CD4-positive, CD25-positive, alpha-beta regulatory T cell (primary cell): ENCODE measurements around the gene EML4. TPM values are rescaled to one million over a fixed set of nuclear protein-coding genes. Genes with fewer than 3 reads are reported as not detected.

Source experiments
- ATAC-seq, 2 donors: fragments of 150-1000 bp; cut with Tn5 transposase; one replicate each; pipeline ENCODE4 v1.10.0; 2021; ENCODE audit warnings: low read depth in 2 of 2, moderate number of reproducible peaks in 2 of 2, moderate library complexity in 1 of 2
- DNase-seq, 3 donors: peaks; one replicate each; pipeline versions ENCODE4 v3.0.0 to v3.0.0-alpha.2; 2012 to 2022; ENCODE audit warnings: mixed read lengths in 1 of 3
- H3K27ac ChIP-seq: one replicate; pipeline ENCODE4 v1.7.0; 2013; ENCODE audit warnings: mild to moderate bottlenecking, low read length; ENCODE audit not compliant: insufficient read depth, poor library complexity, severe bottlenecking
- H3K27me3 ChIP-seq: one replicate; pipeline ENCODE4 v1.7.0; 2013; ENCODE audit warnings: low read length; ENCODE audit not compliant: control insufficient read depth, insufficient read depth
- H3K36me3 ChIP-seq: one replicate; pipeline ENCODE4 v1.7.0; 2013; ENCODE audit warnings: mild to moderate bottlenecking, low read length, moderate library complexity; ENCODE audit not compliant: control insufficient read depth, insufficient read depth
- H3K4me1 ChIP-seq: 2 replicates; pipeline ENCODE4 v1.7.0; 2013; ENCODE audit warnings: mild to moderate bottlenecking, low read length; ENCODE audit not compliant: insufficient read depth, control insufficient read depth, poor library complexity, severe bottlenecking
- H3K4me3 ChIP-seq: one replicate; pipeline ENCODE4 v1.7.0; 2013; ENCODE audit warnings: low read depth, mild to moderate bottlenecking, low read length, moderate library complexity
- H3K9me3 ChIP-seq, 2 experiments: 1 replicate in 1 of 2; 2 replicates in 1 of 2; pipeline ENCODE4 v1.7.0; 2013; ENCODE audit warnings: low read length in 2 of 2, mild to moderate bottlenecking in 1 of 2, moderate library complexity in 1 of 2; ENCODE audit not compliant: control insufficient read depth in 2 of 2
- H3K27ac Mint-ChIP-seq, 3 donors: one replicate each; pipeline ENCODE4 v1.8.0; 2020 to 2022; ENCODE audit warnings: mild to moderate bottlenecking in 3 of 3, mixed read lengths in 3 of 3, moderate library complexity in 2 of 3
- H3K27me3 Mint-ChIP-seq: one replicate; pipeline ENCODE4 v1.8.0; 2022; ENCODE audit warnings: mild to moderate bottlenecking, mixed read lengths
- H3K36me3 Mint-ChIP-seq: one replicate; pipeline ENCODE4 v1.8.0; 2020; ENCODE audit warnings: mixed read lengths
- H3K4me1 Mint-ChIP-seq, 4 donors: one replicate each; pipeline ENCODE4 v1.8.0; 2020 to 2022; ENCODE audit warnings: mixed read lengths in 4 of 4, mild to moderate bottlenecking in 1 of 4
- H3K4me3 Mint-ChIP-seq, 4 donors: one replicate each; pipeline ENCODE4 v1.8.0; 2020 to 2022; ENCODE audit warnings: mild to moderate bottlenecking in 4 of 4, mixed read lengths in 4 of 4, moderate library complexity in 3 of 4
- H3K9me3 Mint-ChIP-seq, 7 donors: one replicate each; pipeline ENCODE4 v1.8.0; 2020 to 2022; ENCODE audit warnings: mixed read lengths in 7 of 7, mild to moderate bottlenecking in 3 of 7, moderate library complexity in 2 of 7
- polyA plus RNA-seq, 4 donors: library from polyadenylated mRNA; unstranded; fragments of 300-500 nt; fragmentation: Illumina TruSeq; gene quantifications; one replicate each; pipeline ENCODE4 v1.2.3, GENCODE V29; 2021
- total RNA-seq: library from RNA; stranded (reverse); gene quantifications from one replicate; pipeline ENCODE4 v1.2.3, GENCODE V29; 2022

The EML4 gene
- total and polyA plus RNA-seq, 5 donors from 2014 or later, result 83.7 to 293 (median 90.1) TPM

- Histone ChIP-seq H3K9me3 (no peaks in the 10 kb centered on the region), H3K27me3 (no peaks in the 10 kb centered on the region), H3K4me3 (no peak overlapping the region), H3K36me3 (peaks cover 54% of the 10 kb centered on the region), H3K4me1 (no peaks in the 10 kb centered on the region), H3K27ac (no peak overlapping the region)
- Mint-ChIP-seq H3K27me3 (no peaks in the 10 kb centered on the region), H3K4me3 (no peak overlapping the region), H3K4me1 (peaks cover 5 to 10% (median 8%) of the 10 kb centered on the region in 4 donors), H3K36me3 (peaks cover 66% of the 10 kb centered on the region), H3K27ac (peak overlapping the region; percentile 53 to 72 (median 64)), H3K9me3 (peaks cover 0 to 6% (median 0%) of the 10 kb centered on the region in 7 donors)
- ATAC-seq (no peak), DNase-seq (no peak)
Observed at GRCh38 chr2:42335514-42336104, 166.5 kb downstream of the EML4 start.

GRCh38 chr2:42336361-42336965 is 167.3 kb downstream of the EML4 start:
- Histone ChIP-seq H3K27ac (no peak overlapping the region), H3K9me3 (no peaks in the 10 kb centered on the region), H3K4me3 (no peak overlapping the region), H3K4me1 (no peaks in the 10 kb centered on the region), H3K27me3 (no peaks in the 10 kb centered on the region), H3K36me3 (peaks cover 49% of the 10 kb centered on the region)
- DNase-seq (no peak), ATAC-seq (no peak)
- H3K4me3 Mint-ChIP-seq, result no peak overlapping the region
- peak overlapping the region; percentile 53 to 72 (median 64) for H3K27ac Mint-ChIP-seq
- H3K36me3 Mint-ChIP-seq, result peaks cover 66% of the 10 kb centered on the region
- H3K9me3 Mint-ChIP-seq, result peaks cover 0 to 6% (median 0%) of the 10 kb centered on the region in 7 donors
- H3K4me1 Mint-ChIP-seq, result peaks cover 5 to 17% (median 8%) of the 10 kb centered on the region in 4 donors
- H3K27me3 Mint-ChIP-seq, result no peaks in the 10 kb centered on the region

GRCh38 chr2:42337356-42337820 is 168.2 kb downstream of the EML4 start:
- Mint-ChIP-seq H3K27me3 (no peaks in the 10 kb centered on the region), H3K4me1 (peaks cover 0 to 26% (median 14%) of the 10 kb centered on the region in 4 donors), H3K27ac (no peak overlapping the region), H3K9me3 (peaks cover 0 to 6% (median 0%) of the 10 kb centered on the region in 7 donors), H3K36me3 (peaks cover 61% of the 10 kb centered on the region), H3K4me3 (no peak overlapping the region)
- DNase-seq (no peak), ATAC-seq (no peak)
- no peaks in the 10 kb centered on the region for H3K27me3 ChIP-seq
- no peaks in the 10 kb centered on the region for H3K4me1 ChIP-seq
- H3K36me3 ChIP-seq, result peaks cover 40% of the 10 kb centered on the region
- no peak overlapping the region for H3K27ac ChIP-seq
- H3K9me3 ChIP-seq, result no peaks in the 10 kb centered on the region
- H3K4me3 ChIP-seq, result no peak overlapping the region

- H3K27ac ChIP-seq, result no peak overlapping the region
- Mint-ChIP-seq H3K36me3 (peaks cover 57% of the 10 kb centered on the region), H3K4me1 (peaks cover 2 to 29% (median 17%) of the 10 kb centered on the region in 4 donors), H3K4me3 (no peak overlapping the region), H3K27ac (peak overlapping the region in 1 of 3 donors; percentile 71), H3K27me3 (no peaks in the 10 kb centered on the region), H3K9me3 (peaks cover 0 to 6% (median 0%) of the 10 kb centered on the region in 7 donors)
- DNase-seq, result no peak
- no peak for ATAC-seq
- H3K4me1 ChIP-seq, result no peaks in the 10 kb centered on the region
- no peaks in the 10 kb centered on the region for H3K9me3 ChIP-seq
- H3K27me3 ChIP-seq, result no peaks in the 10 kb centered on the region
- no peak overlapping the region for H3K4me3 ChIP-seq
- peaks cover 34% of the 10 kb centered on the region for H3K36me3 ChIP-seq
Observed at GRCh38 chr2:42337846-42338566, 168.9 kb downstream of the EML4 start.

- no peak overlapping the region for H3K4me3 ChIP-seq
- H3K27me3 Mint-ChIP-seq, result no peaks in the 10 kb centered on the region
- DNase-seq (no peak), ATAC-seq (no peak)
- peaks cover 31% of the 10 kb centered on the region for H3K36me3 ChIP-seq
- H3K4me1 ChIP-seq, result no peaks in the 10 kb centered on the region
- peak overlapping the region in 2 of 3 donors; percentile 36 to 74 for H3K27ac Mint-ChIP-seq
- H3K4me1 Mint-ChIP-seq, result peaks cover 9 to 35% (median 22%) of the 10 kb centered on the region in 4 donors
- H3K36me3 Mint-ChIP-seq, result peaks cover 54% of the 10 kb centered on the region
- peaks cover 0 to 6% (median 0%) of the 10 kb centered on the region in 7 donors for H3K9me3 Mint-ChIP-seq
- H3K27me3 ChIP-seq, result no peaks in the 10 kb centered on the region
- H3K4me3 Mint-ChIP-seq, result no peak overlapping the region
- no peak overlapping the region for H3K27ac ChIP-seq
- H3K9me3 ChIP-seq, result no peaks in the 10 kb centered on the region
Observed at GRCh38 chr2:42338567-42339190, 169.5 kb downstream of the EML4 start.

GRCh38 chr2:42339191-42339912 is 170.2 kb downstream of the EML4 start:
- Histone ChIP-seq H3K36me3 (peaks cover 27% of the 10 kb centered on the region), H3K27ac (no peak overlapping the region), H3K9me3 (no peaks in the 10 kb centered on the region), H3K4me1 (no peaks in the 10 kb centered on the region), H3K27me3 (no peaks in the 10 kb centered on the region), H3K4me3 (no peak overlapping the region)
- Mint-ChIP-seq H3K27me3 (no peaks in the 10 kb centered on the region), H3K36me3 (peaks cover 48% of the 10 kb centered on the region), H3K9me3 (peaks cover 0 to 6% (median 0%) of the 10 kb centered on the region in 7 donors), H3K4me3 (peak overlapping the region in 1 of 4 donors; percentile 7), H3K4me1 (peaks cover 10 to 36% (median 24%) of the 10 kb centered on the region in 4 donors), H3K27ac (peak overlapping the region in 2 of 3 donors; percentile 46 to 82)
- ATAC-seq (no peak), DNase-seq (no peak)
